NCI-H146 (cell line): ENCODE results near the gene EIF3K.
A peak's percentile ranks its signal among the peaks of the same experiment; 100 is the strongest.
"Not testable (repeated sequence)": the region's sequence is repeated elsewhere in the genome, so short reads cannot be mapped to it uniquely, and the experiment has no call there.

ENCODE experiments used
- DNase-seq: peaks from one replicate; lab custom pipeline; 2025; lab: John Stamatoyannopoulos, UW

EIF3K gene

DNA sequence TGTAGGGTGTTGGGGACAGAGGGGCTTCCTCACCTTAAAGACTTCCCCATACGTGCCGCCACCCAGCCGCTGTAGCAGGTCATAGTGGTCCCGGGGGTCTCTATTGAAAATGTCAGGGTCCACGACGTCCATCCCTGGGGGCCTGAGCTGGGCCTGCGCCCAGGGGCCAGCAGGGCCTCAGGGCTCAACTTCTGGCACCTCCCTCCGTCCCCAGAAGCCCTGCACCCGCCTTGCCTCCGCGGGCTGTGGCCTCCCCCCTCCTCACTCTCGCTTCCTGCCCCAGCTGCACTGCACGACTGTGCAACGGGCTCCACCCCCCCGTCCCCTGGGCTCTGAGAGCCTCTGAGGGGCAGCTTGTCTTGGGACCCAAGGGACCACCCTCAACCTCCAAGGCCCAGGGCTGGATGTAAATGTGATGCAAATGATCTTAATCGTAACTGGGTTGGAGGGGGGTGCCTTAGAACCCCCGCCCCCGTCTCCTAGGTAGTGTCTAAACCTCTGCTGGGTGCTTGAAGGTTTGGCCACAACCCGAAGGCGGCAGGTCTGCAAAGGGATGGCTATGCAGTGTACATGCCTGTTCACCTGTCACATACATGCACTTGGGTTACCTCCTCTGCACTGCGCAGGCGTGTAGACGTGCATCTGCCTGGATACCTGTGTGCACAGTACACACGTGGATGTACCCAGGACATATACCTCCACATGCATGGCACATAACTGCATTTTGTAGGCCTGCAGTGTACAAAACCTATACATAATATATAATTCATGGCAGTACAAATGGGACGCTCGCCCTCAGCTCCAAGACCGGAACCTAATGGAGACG is 1.0 kb upstream of the EIF3K start, which contains the start of gene MAP4K1:
TSS of gene MAP4K1 (minus strand) at position 190 of the 826 bp plus-strand sequence. CDS start at position 132, 58 bp downstream.
- no peak for DNase-seq

DNA sequence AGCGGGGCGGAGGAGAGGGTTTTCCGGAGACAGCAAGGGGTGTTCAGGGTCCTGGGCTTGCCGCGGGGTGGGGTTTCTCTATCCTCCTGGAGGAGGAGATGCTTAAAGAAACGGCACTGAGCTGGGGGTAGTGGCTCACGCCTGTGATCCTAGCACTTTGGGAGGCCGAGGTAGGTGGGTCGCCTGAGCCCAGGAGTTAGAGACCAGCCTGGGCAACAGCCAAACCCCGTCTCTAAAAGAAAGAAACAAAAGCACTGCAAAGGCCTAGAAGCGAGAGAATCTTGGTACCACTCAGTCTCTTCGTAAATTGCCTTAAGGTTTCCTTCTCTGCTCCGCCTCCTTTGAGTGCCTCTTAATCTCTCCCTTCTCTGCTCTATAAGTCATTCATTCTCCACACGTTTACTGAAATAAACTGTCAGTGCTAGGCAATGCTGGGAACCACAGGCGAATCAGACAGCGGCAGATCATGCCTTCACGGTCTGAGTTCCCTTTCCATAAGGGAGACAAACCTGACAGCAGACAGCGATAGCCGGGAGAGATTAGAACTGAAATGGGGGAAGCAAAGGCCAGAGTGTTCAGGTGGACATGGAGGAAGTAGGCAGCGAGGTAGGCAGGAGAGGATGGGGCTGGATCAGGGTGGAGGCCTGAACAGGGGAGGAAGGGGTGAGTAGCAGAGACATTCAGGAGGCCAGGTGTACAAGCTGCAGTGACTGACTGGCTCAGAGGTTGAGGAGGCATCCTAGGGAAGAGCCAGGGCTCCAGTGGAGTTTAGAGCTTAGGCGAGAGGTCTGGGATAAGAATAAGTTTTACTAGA is 580 bp downstream of the EIF3K start:
- DNase-seq = no peak

DNA sequence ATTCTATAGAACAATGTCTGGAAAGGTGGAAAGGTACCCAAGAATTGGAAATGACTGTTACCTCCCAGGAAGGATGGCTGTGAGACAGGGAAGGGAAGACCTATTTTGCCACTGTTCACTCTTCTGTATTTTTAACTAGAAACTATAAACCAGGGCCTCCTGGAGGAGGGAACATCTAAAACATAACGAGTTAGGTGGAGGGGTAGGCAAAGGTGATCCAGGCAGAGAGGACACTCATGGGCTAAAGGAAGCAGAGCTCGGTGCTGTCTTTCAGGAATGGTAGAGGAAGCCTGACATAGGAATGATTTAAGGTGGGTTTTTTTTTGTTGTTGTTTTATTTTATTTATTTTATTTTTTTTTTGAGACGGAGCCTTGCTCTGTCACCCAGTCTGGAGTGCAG is 5.8 kb downstream of the EIF3K start:
- DNase-seq = no peak

DNA sequence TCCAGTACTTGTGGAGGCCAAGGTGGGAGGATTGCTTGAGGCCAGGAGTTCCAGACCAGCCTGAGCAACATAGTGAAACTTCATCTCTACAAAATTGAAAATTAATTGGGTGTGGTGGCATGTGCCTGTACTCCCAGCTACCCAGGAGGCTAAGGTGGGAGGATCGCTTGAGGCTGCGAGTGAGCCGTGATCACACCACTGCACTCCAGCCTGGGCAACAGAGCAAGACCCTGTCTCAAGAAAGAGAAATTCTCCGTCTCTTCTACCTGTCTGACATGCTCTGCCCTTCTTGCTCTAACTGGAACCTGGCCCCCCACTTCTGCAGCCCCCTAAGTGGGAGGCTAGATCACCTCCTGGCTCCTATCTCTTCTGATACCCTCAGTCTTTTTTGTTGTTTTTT is 7.4 kb downstream of the EIF3K start:
- DNase-seq = no peak

DNA sequence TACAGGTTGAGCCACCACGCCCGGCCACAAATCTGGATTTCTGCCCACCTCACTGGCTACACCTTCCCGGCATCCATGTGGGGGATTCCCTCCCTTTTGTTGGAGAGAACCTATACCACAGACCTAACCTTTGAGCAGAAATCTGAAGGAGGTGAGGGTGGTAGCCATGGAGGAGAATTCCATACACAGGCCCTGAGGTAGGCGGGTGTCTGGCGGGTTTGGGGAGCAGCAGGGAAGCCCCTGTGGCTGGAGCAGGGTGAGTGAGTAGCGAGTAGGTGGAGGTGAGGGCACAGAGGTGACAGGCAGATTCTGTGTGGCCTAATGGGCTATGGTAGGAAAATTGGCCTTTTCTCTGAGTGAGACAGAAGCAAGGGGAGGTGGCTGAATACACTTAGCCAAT is 10.6 kb downstream of the EIF3K start:
- DNase-seq = no peak

DNA sequence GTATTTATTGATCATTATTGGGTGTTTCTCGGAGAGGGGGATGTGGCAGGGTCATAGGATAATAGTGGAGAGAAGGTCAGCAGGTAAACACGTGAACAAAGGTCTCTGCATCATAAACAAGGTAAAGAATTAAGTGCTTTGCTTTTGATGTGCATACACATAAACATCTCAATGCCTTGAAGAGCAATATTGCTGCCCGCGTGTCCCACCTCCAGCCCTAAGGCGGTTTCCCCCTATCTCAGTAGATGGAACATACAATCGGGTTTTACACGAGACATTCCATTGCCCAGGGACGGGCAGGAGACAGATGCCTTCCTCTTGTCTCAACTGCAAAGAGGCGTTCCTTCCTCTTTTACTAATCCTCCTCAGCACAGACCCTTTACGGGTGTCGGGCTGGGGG is 12.3 kb downstream of the EIF3K start:
- not testable (repeated sequence) for DNase-seq

DNA sequence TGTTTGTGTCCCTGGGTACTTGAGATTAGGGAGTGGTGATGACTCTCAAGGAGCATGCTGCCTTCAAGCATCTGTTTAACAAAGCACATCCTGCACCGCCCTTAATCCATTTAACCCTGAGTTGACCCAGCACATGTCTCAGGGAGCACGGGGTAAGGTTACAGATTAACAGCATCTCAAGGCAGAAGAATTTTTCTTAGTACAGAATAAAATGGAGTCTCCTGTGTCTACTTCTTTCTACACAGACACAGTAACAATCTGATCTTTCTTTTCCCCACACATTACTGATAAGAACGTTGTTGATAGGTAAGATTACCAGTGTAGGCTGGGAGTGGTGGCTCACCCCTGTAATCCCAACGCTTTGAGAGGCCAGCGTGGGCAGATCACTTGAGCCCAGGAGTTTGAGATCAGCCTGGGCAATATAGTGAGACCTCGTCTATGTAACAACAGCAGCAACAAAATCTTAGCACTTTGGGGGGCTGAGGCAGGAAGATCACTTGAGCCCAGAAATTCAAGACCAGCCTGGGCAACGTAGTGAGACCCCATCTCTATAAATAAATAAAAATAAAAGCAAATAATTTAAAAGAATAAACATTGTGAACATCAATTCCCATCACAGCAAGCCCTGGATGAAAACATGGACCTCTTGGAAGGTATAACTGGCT is 13.0 kb downstream of the EIF3K start:
- DNase-seq = not testable (repeated sequence)

DNA sequence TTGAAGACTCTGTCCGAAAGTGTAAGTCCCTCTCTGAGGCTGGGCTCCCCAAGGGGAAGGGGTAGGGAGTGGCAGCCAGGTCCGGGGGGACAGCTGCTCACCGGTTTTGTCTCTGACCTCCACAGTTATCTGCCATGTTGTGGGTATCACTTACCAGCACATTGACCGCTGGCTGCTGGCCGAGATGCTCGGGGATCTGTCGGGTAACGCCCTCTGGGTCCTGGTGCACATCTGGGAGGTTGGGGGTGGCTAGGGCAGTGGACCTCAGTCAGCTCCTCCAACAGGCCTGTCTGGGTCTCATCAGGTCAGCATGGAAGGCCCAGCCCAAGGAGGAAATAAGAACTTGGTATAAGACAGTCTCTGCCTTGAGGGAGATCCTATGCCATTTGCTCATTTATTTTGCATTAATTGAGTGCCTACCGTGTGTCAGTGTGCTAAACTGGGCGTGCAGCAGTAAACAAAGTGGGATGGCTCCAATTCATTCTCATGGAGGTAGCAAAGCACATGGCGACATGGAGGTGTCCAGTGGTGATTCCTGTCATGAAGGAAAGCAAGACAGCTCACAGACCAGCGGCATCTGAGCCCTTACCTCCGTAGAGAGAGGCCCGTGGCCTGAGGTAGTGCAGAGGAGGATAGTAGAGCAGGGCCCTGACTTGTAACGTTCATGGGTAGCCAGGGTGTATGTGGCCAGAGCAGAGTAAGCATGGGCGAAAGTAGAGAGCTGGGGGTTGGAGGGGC is 13.7 kb downstream of the EIF3K start:
- no peak for DNase-seq

DNA sequence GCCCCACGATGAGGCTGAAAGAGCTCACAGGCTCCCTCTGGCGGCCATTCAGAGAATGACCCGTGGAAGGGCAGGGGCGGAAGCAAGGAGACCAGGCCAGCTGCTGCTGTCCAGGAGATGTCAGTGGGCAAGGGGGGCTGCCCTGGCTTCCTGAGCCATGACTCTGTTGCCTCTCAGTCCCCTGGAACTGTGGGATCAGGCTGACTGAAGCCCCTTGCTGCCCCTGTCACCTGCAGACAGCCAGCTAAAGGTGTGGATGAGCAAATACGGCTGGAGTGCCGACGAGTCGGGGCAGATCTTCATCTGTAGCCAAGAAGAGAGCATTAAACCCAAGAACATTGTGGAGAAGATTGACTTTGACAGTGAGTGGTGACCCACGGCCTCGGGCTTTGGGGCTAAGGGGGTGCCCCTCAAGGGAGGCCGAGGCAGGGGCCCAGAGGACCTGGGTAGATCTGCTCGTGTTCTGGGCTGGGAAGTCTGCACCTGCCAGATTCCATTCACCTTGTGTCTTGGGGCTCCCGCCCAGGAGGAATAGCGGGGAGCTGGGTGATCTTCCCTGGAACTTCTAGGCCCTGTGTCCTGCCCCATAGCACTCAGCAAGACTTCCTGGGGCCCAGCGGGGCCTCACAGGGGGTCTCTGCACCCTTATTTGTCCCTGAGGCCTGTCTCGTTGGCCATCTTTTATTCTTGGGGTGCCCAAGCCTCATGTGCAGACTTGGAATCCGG is 15.9 kb downstream of the EIF3K start:
- DNase-seq = peak; percentile 39

DNA sequence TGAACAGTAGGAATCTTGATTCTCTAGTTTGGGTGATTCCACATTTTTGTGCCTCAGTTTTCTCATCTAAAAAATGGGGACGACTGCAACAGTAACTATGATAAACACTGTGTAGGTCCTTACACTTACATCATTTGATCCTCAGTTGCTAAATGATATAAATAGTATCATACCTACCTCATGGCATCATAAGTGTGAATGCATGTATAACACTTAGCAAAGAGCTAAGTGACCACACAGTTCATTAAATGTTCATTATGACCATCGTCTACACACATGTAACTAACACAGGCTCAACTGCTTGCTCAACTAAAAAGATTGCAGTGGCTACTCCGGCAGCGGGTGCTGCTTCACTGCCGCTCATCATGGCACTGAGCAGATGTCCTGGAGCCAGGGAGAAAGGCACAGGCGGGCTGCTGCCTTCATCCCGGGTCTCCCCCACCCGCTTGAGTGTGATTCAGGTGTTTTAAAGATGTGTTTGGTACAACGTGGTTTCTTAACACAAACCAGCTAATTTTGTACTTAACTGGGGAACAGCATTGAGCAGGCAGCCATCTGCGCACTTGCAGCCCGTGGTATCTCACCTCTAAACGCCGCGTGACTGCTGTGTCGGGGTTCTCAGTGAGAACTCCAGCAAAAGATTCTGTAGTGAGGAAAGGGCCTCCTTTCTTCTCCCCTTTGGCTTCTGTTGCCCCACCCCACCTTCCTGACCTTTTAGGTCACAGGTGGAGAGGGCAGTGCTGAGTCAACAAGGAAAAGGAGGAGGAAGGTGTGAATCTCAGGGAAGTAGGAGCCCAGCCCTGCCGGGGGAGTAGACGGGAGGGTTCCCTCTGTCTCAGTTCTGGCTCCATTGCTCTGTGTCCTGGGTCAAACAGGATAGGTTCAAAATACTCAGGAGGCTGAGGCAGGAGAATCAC is 16.8 kb downstream of the EIF3K start:
- no peak for DNase-seq

DNA sequence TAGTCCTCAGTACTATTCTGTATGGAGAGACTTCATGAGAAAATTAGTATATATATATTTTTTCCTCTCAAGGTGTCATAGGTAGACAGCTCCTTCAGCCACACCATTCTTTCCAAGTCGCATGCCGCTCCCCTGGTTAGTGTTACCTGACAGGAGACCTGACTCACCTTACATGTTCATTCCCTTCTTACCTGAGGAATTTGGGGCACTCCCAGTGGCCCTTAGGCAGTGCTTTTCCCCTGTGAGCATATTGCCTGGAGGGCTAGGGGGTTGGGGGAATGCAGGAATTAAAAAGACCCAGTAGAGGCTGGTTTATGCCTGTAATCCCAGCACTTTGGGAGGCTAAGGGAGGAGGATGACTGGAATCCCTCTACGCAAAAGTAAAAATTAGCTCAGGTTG is 19.5 kb downstream of the EIF3K start:
- DNase-seq = no peak

DNA sequence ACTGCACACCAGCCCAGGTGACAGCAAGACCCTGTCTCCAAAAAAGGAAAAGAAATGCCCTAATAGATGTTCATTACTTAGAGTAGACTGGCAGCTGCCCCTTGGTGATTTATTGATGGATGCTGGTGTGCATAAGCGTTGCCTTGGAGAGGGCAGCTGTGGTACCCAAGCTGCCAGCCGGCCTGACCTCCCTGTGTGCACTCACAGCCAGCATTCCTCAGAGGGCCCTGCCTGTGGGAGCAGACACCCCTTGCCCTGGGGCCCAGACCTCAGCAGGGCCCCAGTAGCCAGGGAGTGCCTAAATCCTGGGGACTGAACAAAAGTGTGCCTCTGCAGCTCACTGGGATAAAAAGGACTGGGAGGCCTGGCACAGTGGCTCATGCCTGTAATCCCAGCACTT is 20.7 kb downstream of the EIF3K start:
- DNase-seq = no peak

DNA sequence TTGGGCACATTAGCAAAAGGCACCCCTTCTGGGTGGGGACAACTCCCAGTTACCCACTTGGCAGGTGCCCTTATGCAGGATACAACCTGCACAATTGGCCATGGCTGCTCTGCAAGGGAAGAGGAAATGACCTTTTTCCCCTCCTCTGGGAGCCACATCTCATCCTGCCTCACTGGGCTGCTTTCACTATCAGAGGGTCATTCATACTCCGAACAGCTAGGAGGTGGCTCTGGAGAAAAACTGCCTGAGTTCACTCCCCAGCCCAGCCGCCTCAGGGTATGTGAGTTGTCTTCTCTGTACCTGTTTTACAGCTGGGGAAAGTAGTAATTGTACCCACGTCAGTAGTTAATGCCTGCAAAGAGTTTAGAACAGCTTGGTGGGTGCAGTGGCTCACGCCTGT is 21.4 kb downstream of the EIF3K start:
- no peak for DNase-seq

DNA sequence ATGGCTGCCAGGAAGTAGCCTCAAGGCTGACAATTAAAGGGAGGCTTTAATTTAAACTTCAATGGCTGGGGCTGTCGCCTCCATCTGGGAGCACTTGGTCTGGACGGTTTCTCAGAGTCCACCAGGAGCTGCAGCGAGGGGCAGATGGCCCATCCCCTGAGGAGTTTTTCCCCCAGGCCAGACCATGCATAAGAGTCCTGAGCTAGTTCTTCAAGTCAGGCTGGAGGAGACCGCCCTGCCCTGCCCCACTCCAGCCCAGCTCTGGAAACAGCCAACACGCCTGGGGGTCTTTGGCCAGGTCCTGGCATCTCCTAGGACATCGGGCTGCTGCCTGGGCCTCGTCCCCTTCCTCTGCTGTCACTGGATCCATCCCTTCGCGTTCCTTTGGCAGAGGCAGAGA is 23.2 kb downstream of the EIF3K start:
- no peak for DNase-seq

DNA sequence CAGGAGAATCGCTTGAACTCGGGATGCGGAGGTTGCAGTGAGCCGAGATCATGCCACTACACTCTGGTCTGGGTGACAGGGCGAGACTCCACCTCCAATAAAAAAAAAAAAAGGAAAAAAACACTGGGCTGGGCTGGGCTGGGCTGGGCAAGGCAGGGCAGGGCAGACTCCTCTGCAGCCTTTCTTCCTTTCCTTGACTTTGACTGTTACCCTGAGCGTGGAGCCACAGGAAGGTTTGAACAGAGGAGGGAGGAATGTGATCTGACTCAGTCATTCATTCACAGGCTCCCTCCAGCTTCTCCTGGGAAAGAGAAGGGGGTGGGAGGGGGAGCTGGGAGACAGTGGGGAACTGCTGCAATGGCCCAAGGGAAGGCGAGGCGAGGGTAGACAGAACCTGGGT is 25.7 kb downstream of the EIF3K start:
- DNase-seq = no peak

DNA sequence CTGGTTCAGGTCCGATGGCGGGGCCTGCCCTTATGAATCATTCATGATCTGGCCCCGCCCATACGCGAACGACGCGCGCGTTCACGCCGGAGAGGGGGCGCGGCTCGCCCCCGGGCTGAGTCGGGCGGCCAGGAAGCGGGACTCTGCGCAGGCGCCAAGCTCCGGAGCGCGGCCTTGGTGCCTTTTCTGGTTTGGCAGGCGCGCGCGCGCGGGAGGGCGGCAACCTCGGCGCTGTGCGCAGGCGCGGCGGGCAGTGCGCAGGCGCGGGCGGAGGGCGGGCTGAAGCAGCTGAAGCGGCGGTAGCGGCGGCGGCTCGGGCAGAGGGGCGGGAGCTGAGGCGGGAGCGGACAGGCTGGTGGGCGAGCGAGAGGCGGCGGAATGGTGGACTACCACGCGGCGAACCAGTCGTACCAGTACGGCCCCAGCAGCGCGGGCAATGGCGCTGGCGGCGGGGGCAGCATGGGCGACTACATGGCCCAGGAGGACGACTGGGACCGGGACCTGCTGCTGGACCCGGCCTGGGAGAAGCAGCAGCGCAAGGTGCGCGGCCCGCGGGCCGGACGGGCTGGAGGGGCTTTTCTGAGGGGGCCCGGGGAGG is 28.5 kb downstream of the EIF3K start, which contains the start of gene ACTN4:
TSS of gene ACTN4 (plus strand) at position 282 of the 598 bp plus-strand sequence. CDS start at position 379, 97 bp downstream.
- peak; percentile 94 for DNase-seq

DNA sequence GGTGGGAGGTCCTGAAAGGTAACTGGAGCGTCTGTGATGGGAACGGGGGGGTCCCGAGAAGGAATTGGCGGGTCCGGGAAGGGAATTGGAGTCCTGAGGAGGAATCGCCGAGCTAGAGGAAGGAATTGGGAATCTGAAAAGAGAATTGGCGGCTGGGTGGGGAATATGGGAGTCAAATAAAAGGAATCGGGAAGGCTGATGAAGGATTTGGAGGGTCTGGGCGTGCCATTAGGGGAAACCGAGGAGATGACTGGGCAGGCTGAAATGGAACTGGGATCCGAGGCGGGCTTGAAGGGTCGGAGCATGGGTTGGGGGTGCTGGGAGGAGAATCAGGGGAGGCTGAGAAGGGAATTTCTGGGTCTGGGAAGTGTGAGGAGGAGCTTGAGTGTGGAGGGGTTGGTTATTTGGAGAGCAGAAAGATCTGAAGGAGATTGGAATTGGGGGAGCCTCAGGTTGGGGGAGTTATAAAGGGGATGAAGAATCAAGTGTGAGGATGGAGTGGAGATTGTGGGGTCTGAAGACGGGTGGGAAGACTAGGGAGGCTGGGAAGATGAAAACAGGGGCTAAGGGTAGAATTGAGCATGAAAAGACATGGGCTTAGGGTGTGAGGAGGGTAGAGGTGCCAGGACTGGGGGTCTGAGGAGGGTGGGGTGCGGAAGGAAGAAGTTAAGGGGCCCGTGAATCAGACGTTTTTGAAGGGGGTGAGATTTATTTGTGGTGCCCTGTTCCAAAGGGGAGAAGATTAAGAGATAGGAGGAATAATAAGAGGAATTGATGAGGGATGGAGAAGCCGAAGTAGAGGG is 29.2 kb downstream of the EIF3K start:
- DNase-seq = peak; percentile 21

DNA sequence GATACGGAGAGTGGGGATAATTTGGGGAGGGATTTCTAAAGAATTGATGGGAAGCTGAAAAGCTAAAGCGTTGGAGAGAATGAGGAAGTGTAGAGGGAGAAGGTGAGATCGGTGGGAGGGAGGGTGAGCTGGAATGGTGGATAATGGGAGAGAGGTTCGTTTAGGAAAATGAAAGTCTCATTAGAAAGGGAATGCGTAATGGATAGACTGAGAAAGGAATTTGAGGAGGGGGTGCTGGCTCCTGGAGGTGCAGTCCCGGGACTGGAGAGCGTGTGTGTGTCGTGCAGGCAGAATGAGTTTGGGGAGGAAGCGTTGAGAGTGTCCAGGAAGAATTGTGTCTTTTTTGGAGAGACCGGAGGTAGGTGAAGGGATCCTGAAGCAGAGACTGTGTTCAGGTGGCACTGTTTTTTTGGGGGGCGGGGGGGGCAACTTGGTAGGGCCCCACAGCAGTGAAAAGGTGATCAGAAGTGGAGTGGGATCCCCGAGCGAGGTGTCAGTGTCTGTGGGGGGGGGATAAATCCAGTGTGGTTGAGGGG is 29.8 kb downstream of the EIF3K start:
- DNase-seq = no peak
